ENCODE results near the gene E2F4.

GRCh38 chr16:67166598-67167168 is 25.3 kb upstream of the E2F4 start:
- no peak for TF ChIP-seq CTCF (conservative IDR thresholded peaks at IDR 0.05; ENCODE audit: low read depth, low read length)
- TF ChIP-seq EZH2 (IDR thresholded peaks at IDR 0.05; ENCODE audit: low read length, unreplicated experiment): no peak
- no peak for TF ChIP-seq EZH2phosphoT487 (IDR thresholded peaks at IDR 0.05; ENCODE audit: borderline replicate concordance, low read length)
